HepG2 (cell line): Measurements from ENCODE around the gene ESRP2. TPM values are rescaled to one million over a fixed set of nuclear protein-coding genes. Genes with fewer than 3 reads are reported as not detected.

ENCODE experiments used
- ATF1 ChIP-seq: IDR thresholded peaks from 2 replicates; pipeline ENCODE4 v1.6.1; 2016; ENCODE audit warnings: mild to moderate bottlenecking, control low read depth
- BHLHE40 ChIP-seq: IDR thresholded peaks from 2 replicates; pipeline ENCODE4 v1.6.1; 2011; ENCODE audit warnings: low read length, improper control_type of control experiment
- CBX1 ChIP-seq: IDR thresholded peaks from one replicate; pipeline ENCODE4 v1.6.1; 2016; ENCODE audit warnings: antibody characterized with exemption, low read depth
- CREB3 ChIP-seq: sonication (generic); formaldehyde crosslinking; IDR thresholded peaks from 2 replicates; pipeline ENCODE4 v1.5.0; 2020; ENCODE audit warnings: missing genetic modification reagents
- EHMT2 ChIP-seq: fragments of 200-600 bp; sonication (generic); IDR thresholded peaks from 2 replicates; pipeline ENCODE4 v1.7.0; 2017; ENCODE audit warnings: antibody characterized with exemption, low read depth, low read length, borderline replicate concordance
- FLYWCH1 ChIP-seq: sonication (generic); formaldehyde crosslinking; IDR thresholded peaks from 2 replicates; pipeline ENCODE4 v1.8.1; 2023; ENCODE audit warnings: mild to moderate bottlenecking, missing genetic modification reagents
- HIC2 ChIP-seq: sonication (generic); formaldehyde crosslinking; IDR thresholded peaks from 2 replicates; pipeline ENCODE4 v1.9.0; 2022; ENCODE audit warnings: low read depth, missing genetic modification reagents
- HNRNPK ChIP-seq: fragments of 200-400 bp; formaldehyde crosslinking; IDR thresholded peaks from 2 replicates; pipeline ENCODE4 v1.6.1; 2018; ENCODE audit warnings: low read length, low read depth, moderate library complexity, mild to moderate bottlenecking; ENCODE audit not compliant: poor library complexity, severe bottlenecking
- MAX ChIP-seq: IDR thresholded peaks from 2 replicates; pipeline ENCODE4 v1.6.1; 2012; ENCODE audit warnings: inconsistent platforms
- MBD4 ChIP-seq: IDR thresholded peaks from 2 replicates; pipeline ENCODE4 v1.6.1; 2012; ENCODE audit warnings: low read length, inconsistent platforms, borderline replicate concordance
- MTERF4 ChIP-seq: sonication (generic); formaldehyde crosslinking; IDR thresholded peaks from 2 replicates; pipeline ENCODE4 v1.8.0; 2023; ENCODE audit warnings: mild to moderate bottlenecking, missing genetic modification reagents
- MXD4 ChIP-seq: IDR thresholded peaks from 2 replicates; pipeline ENCODE4 v1.6.1; 2016; ENCODE audit warnings: mild to moderate bottlenecking, missing biosample characterization, missing genetic modification reagents
- NONO ChIP-seq, 2 experiments: fragments of 450-650 bp in 1 of 2; sonication (generic) in 1 of 2; formaldehyde crosslinking in 1 of 2; IDR thresholded peaks in 1 of 2; conservative IDR thresholded peaks in 1 of 2; 2 replicates each; pipeline versions ENCODE4 v1.6.1 to v1.8.0; 2017 to 2022; ENCODE audit warnings: mild to moderate bottlenecking in 1 of 2, missing genetic modification reagents in 1 of 2, moderate library complexity in 1 of 2
- SOX5 ChIP-seq: IDR thresholded peaks from 2 replicates; pipeline ENCODE4 v1.6.1; 2016; ENCODE audit warnings: borderline replicate concordance
- TFDP1 ChIP-seq: IDR thresholded peaks from 2 replicates; pipeline ENCODE4 v1.6.1; 2016; ENCODE audit warnings: missing compliant biosample characterization, missing genetic modification reagents, borderline replicate concordance
- ZNF136 ChIP-seq: sonication (generic); formaldehyde crosslinking; IDR thresholded peaks from 2 replicates; pipeline ENCODE4 v1.8.1; 2022; ENCODE audit warnings: low read depth, mild to moderate bottlenecking, moderate library complexity, missing genetic modification reagents
- ZNF34 ChIP-seq: sonication (generic); formaldehyde crosslinking; IDR thresholded peaks from 2 replicates; pipeline ENCODE4 v1.4.0; 2020; ENCODE audit warnings: mild to moderate bottlenecking, missing genetic modification reagents, borderline replicate concordance
- ZNF639 ChIP-seq: conservative IDR thresholded peaks from 2 replicates; pipeline ENCODE4 v1.6.1; 2018; ENCODE audit warnings: missing genetic modification reagents
- ZNF703 ChIP-seq: sonication (generic); formaldehyde crosslinking; IDR thresholded peaks from 2 replicates; pipeline ENCODE4 v1.5.1; 2020; ENCODE audit warnings: missing genetic modification reagents, mild to moderate bottlenecking, moderate library complexity, borderline replicate concordance
- ZSCAN29 ChIP-seq: sonication (generic); formaldehyde crosslinking; conservative IDR thresholded peaks from 2 replicates; pipeline ENCODE4 v1.4.0; 2020; ENCODE audit warnings: mild to moderate bottlenecking, missing genetic modification reagents
- ZUFSP ChIP-seq: sonication (generic); formaldehyde crosslinking; IDR thresholded peaks from 2 replicates; pipeline ENCODE4 v1.9.0; 2021; ENCODE audit warnings: missing genetic modification reagents, mild to moderate bottlenecking, borderline replicate concordance
- polyA plus RNA-seq, 8 experiments: library from polyadenylated mRNA; depleted of rRNA in 3 of 8; stranded (reverse) in 7 of 8; unstranded in 1 of 8; fragments of >200 nt; fragmentation: Illumina TruSeq in 4 of 8; extraction: Trizol in 4 of 8; gene quantifications; 2 replicates each; pipeline versions ENCODE4 v1.2.1 to v1.2.3, GENCODE V29; 2011 to 2016; ENCODE audit warnings: low read depth in 4 of 8, missing spikeins in 1 of 8, mixed read lengths in 1 of 8; ENCODE audit not compliant: insufficient read depth in 1 of 8
- total RNA-seq, 5 experiments: library from RNA; depleted of rRNA; stranded (reverse); fragments of >200 nt; fragmentation: Illumina TruSeq; extraction: Trizol; gene quantifications; 2 replicates each; pipeline ENCODE4 v1.2.3, GENCODE V29; 2016; ENCODE audit warnings: low read depth in 1 of 5

Gene ESRP2
- total and polyA plus RNA-seq, 2 of the 13 experiments (the other 11 are each of a cell fraction or from before 2014, with no cell fraction given), result 21.1 to 32.4 TPM

- no peak for TF ChIP-seq ZUFSP
- TF ChIP-seq FLYWCH1 (CRISPR knock-in tag), result no peak
- no peak for TF ChIP-seq ATF1 (CRISPR knock-in tag)
- peak; percentile 66 for TF ChIP-seq MAX
- peak; percentile 93 for TF ChIP-seq ZNF639 (CRISPR knock-in tag)
- TF ChIP-seq TFDP1 (CRISPR knock-in tag), result peak; percentile 62; the same call in 1 of the 2 replicates
- TF ChIP-seq BHLHE40, result peak; percentile 85
- TF ChIP-seq SOX5 (CRISPR knock-in tag), result peak; percentile 28; the same call in 1 of the 2 replicates
- no peak for TF ChIP-seq HNRNPK
- TF ChIP-seq ZNF703 (CRISPR knock-in tag), result no peak
- TF ChIP-seq MTERF4 (CRISPR knock-in tag), result peak; percentile 95
- TF ChIP-seq MXD4 (CRISPR knock-in tag), result peak; percentile 72; the same call in 1 of the 2 replicates
- peak; percentile 93 for TF ChIP-seq ZNF34 (CRISPR knock-in tag)
- TF ChIP-seq NONO (IDR thresholded peaks at IDR 0.05), result no peak
- TF ChIP-seq NONO (CRISPR knock-in tag; conservative IDR thresholded peaks at IDR 0.05), result peak; percentile 73
- TF ChIP-seq CBX1, result peak; percentile 45
- 0 out of 2 replicates have a peak, but pooled peaks have one; percentile 56 for TF ChIP-seq CREB3 (CRISPR knock-in tag)
- TF ChIP-seq HIC2 (CRISPR knock-in tag), result no peak
- TF ChIP-seq ZNF136 (CRISPR knock-in tag), result peak; percentile 78; the same call in 1 of the 2 replicates
- TF ChIP-seq EHMT2, result no peak
- no peak for TF ChIP-seq MBD4
- peak; percentile 84; the same call in 1 of the 2 replicates for TF ChIP-seq ZSCAN29 (CRISPR knock-in tag)
These were observed 354 bp upstream of the ESRP2 start (continued) for GRCh38 chr16:68236137-68236825.
